Spleen (tissue), 7 donors: Measurements from ENCODE around the gene FBXL17.

ENCODE experiments used
- CTCF ChIP-seq, 11 experiments: fragments of 200-600 bp in 7 of 11; fragments of 450-650 bp in 4 of 11; sonication (generic) in 4 of 11; IDR thresholded peaks in 8 of 11; conservative IDR thresholded peaks in 3 of 11; 1 replicate in 7 of 11; 2 replicates in 4 of 11; pipeline versions ENCODE4 v1.4.0 to v1.8.0; 2016 to 2021; ENCODE audit warnings: antibody characterized with exemption in 11 of 11, inconsistent platforms in 4 of 11, mild to moderate bottlenecking in 1 of 11
- POLR2A ChIP-seq, 3 donors: fragments of 450-650 bp; IDR thresholded peaks; one replicate each; pipeline ENCODE4 v1.5.1; 2017; ENCODE audit warnings: antibody characterized with exemption in 3 of 3, mild to moderate bottlenecking in 1 of 3
- POLR2AphosphoS5 ChIP-seq, 3 donors: sonication (generic); formaldehyde crosslinking; IDR thresholded peaks; one replicate each; pipeline ENCODE4 v1.5.1; 2017; ENCODE audit warnings: antibody characterized with exemption in 3 of 3
- donor health status: DM: no; HTN: no; CAD: no; lungs with moderate emphysema.
- donor health status: DM: no; HTN: no; CAD: no.
- donor health status: DM: no; HTN: no; CAD: no.

GRCh38 chr5:108263338-108263737 is 118.6 kb downstream of the FBXL17 start:
- TF ChIP-seq CTCF (IDR thresholded peaks at IDR 0.05 in 8 of 11, conservative IDR thresholded peaks at IDR 0.05 in 3 of 11) (no peak), POLR2AphosphoS5 (IDR thresholded peaks at IDR 0.05) (no peak), POLR2A (IDR thresholded peaks at IDR 0.05) (no peak)
